ENCODE measurements around the gene ENGASE.

DNA sequence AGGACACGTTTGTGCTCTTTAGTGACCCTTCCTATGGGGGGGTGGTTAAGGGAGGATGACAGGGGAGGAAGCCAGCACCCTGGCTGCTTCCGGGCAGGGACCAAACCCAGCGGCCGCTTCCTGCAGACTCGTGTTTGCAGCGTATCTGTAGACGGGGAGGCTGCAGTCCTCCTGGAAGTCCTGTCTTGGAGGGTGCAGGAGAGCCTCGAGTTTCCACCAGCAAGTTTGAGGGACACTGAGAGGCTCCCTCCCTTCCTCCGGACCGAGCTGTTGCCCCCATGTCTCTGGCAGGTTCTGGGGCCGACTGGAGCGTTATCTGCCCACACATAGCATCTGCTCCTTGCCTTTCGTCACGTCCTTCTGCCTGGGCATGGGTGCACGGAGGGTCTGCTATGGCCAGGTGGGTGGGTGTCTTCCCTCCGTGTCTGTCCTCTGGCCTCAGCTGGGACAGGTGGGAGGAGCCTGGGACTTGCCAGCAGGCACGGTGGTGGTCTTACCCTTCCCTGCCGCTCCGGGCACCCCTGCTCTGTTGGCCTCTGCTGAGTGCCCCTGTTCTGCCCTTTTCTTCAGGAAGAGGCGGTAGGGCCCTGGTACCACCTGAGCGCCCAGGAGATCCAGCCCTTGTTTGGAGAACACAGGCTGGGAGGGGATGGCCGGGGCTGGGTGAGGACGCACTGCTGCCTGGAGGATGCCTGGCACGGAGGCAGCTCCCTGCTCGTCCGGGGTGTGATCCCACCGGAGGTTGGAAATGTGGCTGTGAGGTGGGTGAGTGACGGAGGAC lies 8.8 kb downstream of the ENGASE start:
- TF ChIP-seq, protein P1, sequence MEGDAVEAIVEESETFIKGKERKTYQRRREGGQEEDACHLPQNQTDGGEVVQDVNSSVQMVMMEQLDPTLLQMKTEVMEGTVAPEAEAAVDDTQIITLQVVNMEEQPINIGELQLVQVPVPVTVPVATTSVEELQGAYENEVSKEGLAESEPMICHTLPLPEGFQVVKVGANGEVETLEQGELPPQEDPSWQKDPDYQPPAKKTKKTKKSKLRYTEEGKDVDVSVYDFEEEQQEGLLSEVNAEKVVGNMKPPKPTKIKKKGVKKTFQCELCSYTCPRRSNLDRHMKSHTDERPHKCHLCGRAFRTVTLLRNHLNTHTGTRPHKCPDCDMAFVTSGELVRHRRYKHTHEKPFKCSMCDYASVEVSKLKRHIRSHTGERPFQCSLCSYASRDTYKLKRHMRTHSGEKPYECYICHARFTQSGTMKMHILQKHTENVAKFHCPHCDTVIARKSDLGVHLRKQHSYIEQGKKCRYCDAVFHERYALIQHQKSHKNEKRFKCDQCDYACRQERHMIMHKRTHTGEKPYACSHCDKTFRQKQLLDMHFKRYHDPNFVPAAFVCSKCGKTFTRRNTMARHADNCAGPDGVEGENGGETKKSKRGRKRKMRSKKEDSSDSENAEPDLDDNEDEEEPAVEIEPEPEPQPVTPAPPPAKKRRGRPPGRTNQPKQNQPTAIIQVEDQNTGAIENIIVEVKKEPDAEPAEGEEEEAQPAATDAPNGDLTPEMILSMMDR (IDR thresholded peaks at IDR 0.05): no peak
- no peak for TF ChIP-seq POLR2A (IDR thresholded peaks at IDR 0.05)

Measured in lower leg skin (tissue), 3 donors.